Measurements from ENCODE around the gene HEXA.

GRCh38 chr15:72358121-72358520 is 17.7 kb downstream of the HEXA start:
- TF ChIP-seq SUZ12 (IDR thresholded peaks at IDR 0.05) (no peak), ZNF384 (IDR thresholded peaks at IDR 0.05) (no peak), SP1 (IDR thresholded peaks at IDR 0.05) (no peak)
- TF ChIP-seq, protein P1, sequence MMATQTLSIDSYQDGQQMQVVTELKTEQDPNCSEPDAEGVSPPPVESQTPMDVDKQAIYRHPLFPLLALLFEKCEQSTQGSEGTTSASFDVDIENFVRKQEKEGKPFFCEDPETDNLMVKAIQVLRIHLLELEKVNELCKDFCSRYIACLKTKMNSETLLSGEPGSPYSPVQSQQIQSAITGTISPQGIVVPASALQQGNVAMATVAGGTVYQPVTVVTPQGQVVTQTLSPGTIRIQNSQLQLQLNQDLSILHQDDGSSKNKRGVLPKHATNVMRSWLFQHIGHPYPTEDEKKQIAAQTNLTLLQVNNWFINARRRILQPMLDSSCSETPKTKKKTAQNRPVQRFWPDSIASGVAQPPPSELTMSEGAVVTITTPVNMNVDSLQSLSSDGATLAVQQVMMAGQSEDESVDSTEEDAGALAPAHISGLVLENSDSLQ (IDR thresholded peaks at IDR 0.05): no peak

Measured in HEK293T (cell line).